Fibroblast of the aortic adventitia (primary cell): Measurements from ENCODE around the gene TMEM184B. TPM values are rescaled to one million over a fixed set of nuclear protein-coding genes. Genes with fewer than 3 reads are reported as not detected.

Experiments used
- DNase-seq: peaks from one replicate; pipeline ENCODE4 v3.0.0-alpha.2; 2010; ENCODE audit warnings: low read depth
- H3K4me3 ChIP-seq: 2 replicates; pipeline ENCODE4 v1.5.1; 2011; ENCODE audit warnings: low read depth, mild to moderate bottlenecking, control low read depth, low read length, moderate library complexity
- CTCF ChIP-seq: IDR thresholded peaks from 2 replicates; pipeline ENCODE4 v1.5.1; 2011; ENCODE audit warnings: mild to moderate bottlenecking, low read length, control low read depth, inconsistent platforms; ENCODE audit not compliant: insufficient read depth
- total RNA-seq: library from RNA; depleted of rRNA; stranded (reverse); fragments of >200 nt; gene quantifications from 2 replicates; pipeline ENCODE4 v1.2.3, GENCODE V29; 2012; ENCODE audit warnings: low replicate concordance

Gene TMEM184B
- total RNA-seq, 1 donor: 46.0 TPM

- no peak overlapping the region for H3K4me3 ChIP-seq
- no peak for TF ChIP-seq CTCF
- DNase-seq: no peak
Measured at GRCh38 chr22:38291201-38291777, 18.5 kb upstream of the TMEM184B start.

- DNase-seq: no peak
- no peak for TF ChIP-seq CTCF
- no peak overlapping the region for H3K4me3 ChIP-seq
Measured at GRCh38 chr22:38290347-38290746, 17.5 kb upstream of the TMEM184B start.

GRCh38 chr22:38289583-38290082 lies 16.8 kb upstream of the TMEM184B start:
- no peak for TF ChIP-seq CTCF
- no peak overlapping the region for H3K4me3 ChIP-seq
- no peak for DNase-seq

- TF ChIP-seq CTCF: no peak
- DNase-seq: no peak
- no peak overlapping the region for H3K4me3 ChIP-seq
Measured at GRCh38 chr22:38286915-38287669, 14.3 kb upstream of the TMEM184B start.

GRCh38 chr22:38285018-38285417 lies 12.2 kb upstream of the TMEM184B start:
- no peak for TF ChIP-seq CTCF
- H3K4me3 ChIP-seq: no peak overlapping the region
- DNase-seq: no peak

GRCh38 chr22:38284042-38284402 lies 11.2 kb upstream of the TMEM184B start:
- H3K4me3 ChIP-seq: no peak overlapping the region
- TF ChIP-seq CTCF: no peak
- DNase-seq: peak; percentile 96
